ENCODE results near the gene CLEC2L.

GRCh38 chr7:139523968-139524815 lies 707 bp downstream of the CLEC2L start:
- TF ChIP-seq, protein P1, sequence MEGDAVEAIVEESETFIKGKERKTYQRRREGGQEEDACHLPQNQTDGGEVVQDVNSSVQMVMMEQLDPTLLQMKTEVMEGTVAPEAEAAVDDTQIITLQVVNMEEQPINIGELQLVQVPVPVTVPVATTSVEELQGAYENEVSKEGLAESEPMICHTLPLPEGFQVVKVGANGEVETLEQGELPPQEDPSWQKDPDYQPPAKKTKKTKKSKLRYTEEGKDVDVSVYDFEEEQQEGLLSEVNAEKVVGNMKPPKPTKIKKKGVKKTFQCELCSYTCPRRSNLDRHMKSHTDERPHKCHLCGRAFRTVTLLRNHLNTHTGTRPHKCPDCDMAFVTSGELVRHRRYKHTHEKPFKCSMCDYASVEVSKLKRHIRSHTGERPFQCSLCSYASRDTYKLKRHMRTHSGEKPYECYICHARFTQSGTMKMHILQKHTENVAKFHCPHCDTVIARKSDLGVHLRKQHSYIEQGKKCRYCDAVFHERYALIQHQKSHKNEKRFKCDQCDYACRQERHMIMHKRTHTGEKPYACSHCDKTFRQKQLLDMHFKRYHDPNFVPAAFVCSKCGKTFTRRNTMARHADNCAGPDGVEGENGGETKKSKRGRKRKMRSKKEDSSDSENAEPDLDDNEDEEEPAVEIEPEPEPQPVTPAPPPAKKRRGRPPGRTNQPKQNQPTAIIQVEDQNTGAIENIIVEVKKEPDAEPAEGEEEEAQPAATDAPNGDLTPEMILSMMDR (IDR thresholded peaks at IDR 0.05; ENCODE audit: insufficient read depth, low read depth, low read length), result no peak
- peak; percentile 21 for TF ChIP-seq EZH2 (IDR thresholded peaks at IDR 0.05; ENCODE audit: insufficient read depth, low read length)
